Spinal cord (tissue), 10 donors: Measurements from ENCODE around the gene DLG2. TPM values are rescaled to one million over a fixed set of nuclear protein-coding genes. Genes with fewer than 3 reads are reported as not detected.

ENCODE experiments used
- DNase-seq, 6 donors: peaks; one replicate each; pipeline versions ENCODE4 v3.0.0 to v3.0.0-alpha.2; 2013 to 2015; ENCODE audit warnings: low spot score in 6 of 6, low read depth in 4 of 6
- H3K27ac ChIP-seq: one replicate; pipeline ENCODE4 v1.5.1; 2013; ENCODE audit warnings: low read depth, low read length, control low read depth
- H3K27me3 ChIP-seq: one replicate; pipeline ENCODE4 v1.6.1; 2013; ENCODE audit warnings: low read length; ENCODE audit not compliant: control insufficient read depth, insufficient read depth
- H3K36me3 ChIP-seq: one replicate; pipeline ENCODE4 v1.6.1; 2013; ENCODE audit warnings: low read length; ENCODE audit not compliant: control insufficient read depth, insufficient read depth
- H3K4me1 ChIP-seq: one replicate; pipeline ENCODE4 v1.6.1; 2013; ENCODE audit warnings: low read length; ENCODE audit not compliant: control insufficient read depth, insufficient read depth
- H3K4me3 ChIP-seq: one replicate; pipeline ENCODE4 v1.5.1; 2013; ENCODE audit warnings: low read depth, low read length, control low read depth
- H3K9me3 ChIP-seq: one replicate; pipeline ENCODE4 v1.6.1; 2013; ENCODE audit warnings: low read length; ENCODE audit not compliant: control insufficient read depth, insufficient read depth
- WGBS: methylation state at CpG from one replicate; pipeline ENCODE4 v1.1.5; 2013; ENCODE audit warnings: missing lambda C conversion rate; ENCODE audit not compliant: insufficient coverage; 5-methylcytosine and 5-hydroxymethylcytosine counted together
- polyA plus RNA-seq, 2 donors: library from polyadenylated mRNA; unstranded; fragments of 120-200 nt; gene quantifications; one replicate each; pipeline ENCODE4 v1.2.1, GENCODE V29; 2013; ENCODE audit not compliant: insufficient read length in 2 of 2
- total RNA-seq, 2 donors: library from RNA; depleted of rRNA in 1 of 2; stranded (reverse); fragments of 120-200 nt in 1 of 2; fragments of >200 nt in 1 of 2; gene quantifications; one replicate each; pipeline versions ENCODE4 v1.2.3 to v1.2.4, GENCODE V29; 2013 to 2014
- donor health status: healthy.

DLG2 gene
- total and polyA plus RNA-seq, 4 donors: 37.7 to 111 (median 49.0) TPM

DNA sequence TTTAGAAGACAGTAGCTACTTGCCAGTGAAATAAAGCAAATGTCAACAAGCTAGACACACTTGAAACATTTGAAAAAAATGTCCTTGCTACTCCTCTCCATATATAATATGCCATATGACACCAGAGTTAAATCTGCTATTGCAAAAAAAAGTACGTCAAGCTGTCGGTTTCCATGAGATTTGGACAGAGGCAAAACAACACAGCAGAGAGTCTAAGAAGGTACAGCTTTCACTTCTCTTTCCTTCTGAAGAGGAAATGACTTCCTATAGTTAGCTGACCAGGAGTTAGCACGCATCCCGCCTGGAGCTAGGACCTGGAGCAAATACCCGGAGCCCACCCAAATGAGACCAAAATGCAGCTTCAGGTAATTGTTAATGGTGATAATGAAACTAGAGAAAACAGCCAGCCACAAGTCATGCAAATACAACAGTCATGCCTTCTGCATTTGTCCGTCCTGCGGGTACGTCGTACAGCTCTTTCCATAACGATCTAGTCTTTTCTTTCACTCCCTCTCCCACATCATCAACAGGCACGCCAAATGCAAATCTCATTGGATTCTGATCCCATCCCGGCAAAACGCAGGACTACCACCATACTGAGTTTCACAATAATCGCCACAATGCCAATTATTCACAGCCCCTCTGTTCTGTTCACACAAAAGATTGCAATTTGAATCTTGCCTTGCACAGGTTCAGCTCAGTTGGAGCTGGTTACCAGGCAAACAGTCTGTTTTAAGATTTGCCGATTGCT is 1945.9 kb downstream of the DLG2 start:
- no peak overlapping the region for H3K27ac ChIP-seq
- WGBS: 22% methylated on average over 11 of the region's 15 CpGs
- H3K36me3 ChIP-seq: no peaks in the 10 kb centered on the region
- H3K9me3 ChIP-seq: no peaks in the 10 kb centered on the region
- peak overlapping the region; percentile 36 for H3K4me3 ChIP-seq
- DNase-seq: peak in 2 of 6 donors; percentile 76 to 81
- H3K27me3 ChIP-seq: no peaks in the 10 kb centered on the region
- H3K4me1 ChIP-seq: no peaks in the 10 kb centered on the region

DNA sequence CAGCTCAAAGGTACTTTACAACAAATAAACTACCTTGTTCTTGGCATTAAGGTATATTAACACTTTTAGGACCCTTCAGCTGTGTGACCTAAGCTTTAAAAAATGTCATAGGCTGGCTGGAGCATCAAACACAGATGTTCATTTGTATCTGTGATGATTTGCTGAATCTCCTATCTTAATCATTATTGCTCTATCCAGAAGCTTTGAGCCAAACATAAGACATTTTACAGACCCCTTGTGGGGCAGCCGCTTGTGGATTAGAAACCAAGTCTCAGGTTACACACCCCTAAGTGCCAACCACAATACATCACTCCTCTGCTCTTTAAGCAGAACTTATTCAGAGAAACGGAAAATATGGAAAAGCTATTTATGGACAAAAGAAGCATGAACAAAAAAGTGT is 1946.8 kb downstream of the DLG2 start:
- no peak overlapping the region for H3K4me3 ChIP-seq
- peak in 2 of 6 donors; percentile 35 to 60 for DNase-seq
- H3K27me3 ChIP-seq: no peaks in the 10 kb centered on the region
- no peak overlapping the region for H3K27ac ChIP-seq
- no peaks in the 10 kb centered on the region for H3K9me3 ChIP-seq
- no peaks in the 10 kb centered on the region for H3K4me1 ChIP-seq
- H3K36me3 ChIP-seq: no peaks in the 10 kb centered on the region
- WGBS: no CpG with 5 or more reads among the region's 2 CpGs

DNA sequence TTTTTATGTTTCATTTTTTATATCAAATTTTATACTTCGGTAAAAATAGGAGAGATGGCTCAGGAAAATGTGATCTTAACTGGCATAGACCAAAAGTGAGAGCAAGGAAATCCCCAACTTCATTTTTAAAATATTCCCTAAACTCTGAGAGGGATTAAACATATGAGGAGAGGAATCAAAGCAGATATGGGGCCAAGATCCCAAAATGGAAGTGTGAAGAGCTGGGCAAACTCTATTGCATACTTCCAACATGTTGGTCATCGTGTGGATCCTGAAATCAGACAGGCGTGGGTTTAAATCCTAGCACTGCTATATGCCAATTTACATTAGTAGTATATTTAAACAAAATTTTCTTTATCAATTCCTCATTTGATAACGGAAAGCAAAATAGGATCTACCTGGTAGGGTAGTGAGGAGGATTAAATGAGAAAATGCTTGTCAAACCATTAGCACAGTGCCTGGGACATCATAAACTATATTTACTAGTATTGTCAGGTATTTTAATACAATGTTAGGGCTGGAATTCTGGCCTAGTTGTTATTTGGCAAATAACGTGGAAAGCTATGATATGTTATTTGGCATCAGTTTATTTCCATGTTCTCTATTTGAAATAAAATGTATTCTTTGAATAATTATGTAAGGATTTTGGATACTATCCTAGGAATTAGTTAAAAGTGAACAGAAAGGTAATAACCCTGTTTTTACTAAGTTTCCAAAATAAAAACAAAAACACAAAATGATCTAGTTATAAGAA is 1948.1 kb downstream of the DLG2 start:
- DNase-seq: peak in 1 of 6 donors; percentile 49

DNA sequence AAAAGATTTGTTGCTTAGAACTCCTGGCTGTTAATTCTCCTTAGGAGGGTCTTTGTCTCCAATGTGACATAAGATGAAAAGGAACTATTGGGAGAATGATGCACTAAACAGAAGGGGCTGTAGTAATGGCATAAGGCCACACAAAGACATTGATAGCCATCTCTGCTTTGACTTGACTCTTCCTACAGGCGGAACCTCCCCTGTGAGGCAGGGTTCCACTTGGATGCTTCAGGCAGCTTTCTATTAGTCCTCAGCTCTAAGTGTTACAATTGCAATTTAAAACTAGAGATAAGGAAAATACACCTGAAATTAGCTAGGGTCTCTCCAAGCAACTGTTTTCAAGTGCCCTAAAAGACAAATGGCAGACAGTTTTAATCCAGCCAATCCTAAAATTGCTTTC is 1949.4 kb downstream of the DLG2 start:
- no CpG with 5 or more reads among the region's 1 CpG for WGBS

More for the DNA sequence above, 1948.1 kb downstream of the DLG2 start:
- no CpG with 5 or more reads among the region's 5 CpGs for WGBS
- Histone ChIP-seq H3K27ac (no peak overlapping the region), H3K4me1 (no peaks in the 10 kb centered on the region), H3K4me3 (no peak overlapping the region), H3K27me3 (no peaks in the 10 kb centered on the region), H3K9me3 (no peaks in the 10 kb centered on the region), H3K36me3 (no peaks in the 10 kb centered on the region)

DNA sequence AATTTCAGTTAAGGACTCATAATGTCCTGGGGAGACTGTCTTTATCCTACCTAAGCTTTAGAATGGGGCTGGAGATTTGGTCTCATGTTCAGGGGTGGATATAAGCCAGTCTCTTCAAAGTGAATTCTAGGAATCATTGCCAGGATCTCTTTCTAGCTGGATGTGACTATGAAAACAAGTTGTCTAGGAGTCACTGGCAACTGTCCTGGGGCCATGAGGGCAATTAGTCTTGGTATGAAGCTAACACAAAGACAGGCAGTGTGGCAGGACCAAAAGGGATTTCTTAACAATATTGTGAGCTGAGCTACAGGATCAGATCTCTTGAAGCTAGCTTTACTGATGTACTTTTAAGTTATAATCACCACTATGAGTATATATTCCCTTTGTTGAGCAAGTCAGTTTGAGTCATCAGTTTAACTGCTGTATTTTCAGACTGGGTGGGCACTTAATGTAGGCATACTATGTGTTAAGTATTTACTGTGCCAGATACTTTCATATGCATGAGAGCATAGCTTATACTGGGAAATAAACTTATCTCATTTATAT is 1951.0 kb downstream of the DLG2 start:
- no peaks in the 10 kb centered on the region for H3K36me3 ChIP-seq
- DNase-seq: peak in 4 of 6 donors; percentile 55 to 87 (median 67)
- H3K27me3 ChIP-seq: no peaks in the 10 kb centered on the region
- no peak overlapping the region for H3K27ac ChIP-seq
- no peak overlapping the region for H3K4me3 ChIP-seq
- no peaks in the 10 kb centered on the region for H3K9me3 ChIP-seq
- H3K4me1 ChIP-seq: no peaks in the 10 kb centered on the region

More for the DNA sequence above, 1949.4 kb downstream of the DLG2 start:
- Histone ChIP-seq H3K9me3 (no peaks in the 10 kb centered on the region), H3K27ac (no peak overlapping the region), H3K4me3 (no peak overlapping the region), H3K36me3 (no peaks in the 10 kb centered on the region), H3K4me1 (no peaks in the 10 kb centered on the region), H3K27me3 (no peaks in the 10 kb centered on the region)
- DNase-seq: no peak

DNA sequence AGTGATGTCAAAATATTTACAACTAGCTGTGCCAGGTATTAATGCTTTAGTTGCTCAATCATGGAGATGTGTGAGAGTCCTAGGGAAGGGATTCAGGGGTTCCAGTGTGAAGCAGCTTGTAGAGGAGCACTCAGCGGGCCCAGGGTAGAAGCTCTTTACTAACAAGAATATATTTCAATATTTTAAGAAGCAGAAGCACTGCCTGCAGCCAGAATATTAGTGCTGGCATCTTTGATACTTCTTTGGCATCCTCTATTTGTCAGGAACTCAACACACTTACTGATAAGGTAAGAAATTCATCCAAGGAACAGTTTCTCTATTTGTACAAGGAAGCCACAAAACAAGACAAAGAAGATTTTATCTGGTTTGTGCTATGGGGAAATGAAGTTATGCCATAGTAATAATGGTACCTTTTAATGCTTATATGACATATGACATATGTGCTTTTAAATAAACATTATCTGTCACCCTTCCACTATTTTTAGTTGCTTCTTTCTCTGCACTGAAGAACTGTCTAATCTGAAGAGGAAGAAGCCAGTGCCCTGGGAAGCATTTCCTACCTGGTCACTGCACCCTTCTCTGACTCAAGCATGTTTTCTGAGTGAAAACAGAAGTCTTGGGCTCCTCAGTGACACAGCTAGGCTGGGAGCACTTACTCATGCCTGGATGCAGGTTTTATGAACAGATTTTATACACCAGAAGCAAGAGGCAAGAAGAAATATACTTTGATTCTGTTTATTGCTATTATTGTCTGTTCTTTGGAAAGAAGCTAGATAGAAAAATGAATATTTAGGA is 1952.8 kb downstream of the DLG2 start:
- H3K4me3 ChIP-seq: no peak overlapping the region
- no peaks in the 10 kb centered on the region for H3K9me3 ChIP-seq
- peak in 1 of 6 donors; percentile 52 for DNase-seq
- H3K4me1 ChIP-seq: no peaks in the 10 kb centered on the region
- WGBS: no CpG with 5 or more reads among the region's 1 CpG
- no peak overlapping the region for H3K27ac ChIP-seq
- no peaks in the 10 kb centered on the region for H3K36me3 ChIP-seq
- no peaks in the 10 kb centered on the region for H3K27me3 ChIP-seq

DNA sequence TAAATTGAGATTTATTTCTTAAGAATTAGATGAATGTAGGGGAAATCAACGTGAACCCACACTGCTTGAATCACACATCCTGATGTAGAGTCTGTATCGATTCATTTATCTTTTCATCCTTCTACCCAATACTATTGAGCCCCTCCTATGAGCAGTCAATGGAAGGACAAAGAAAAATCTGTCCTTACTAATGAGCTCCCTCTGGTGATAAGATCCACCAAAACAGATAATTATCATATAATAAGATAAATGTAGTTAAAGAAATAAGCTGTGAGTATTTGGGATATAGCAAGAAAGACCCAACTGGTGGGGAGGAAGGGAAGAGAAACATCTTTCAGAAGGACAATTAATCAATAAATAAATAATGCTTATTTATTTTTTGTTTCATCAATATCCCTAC is 1955.9 kb downstream of the DLG2 start:
- DNase-seq: peak in 1 of 6 donors; percentile 43

DNA sequence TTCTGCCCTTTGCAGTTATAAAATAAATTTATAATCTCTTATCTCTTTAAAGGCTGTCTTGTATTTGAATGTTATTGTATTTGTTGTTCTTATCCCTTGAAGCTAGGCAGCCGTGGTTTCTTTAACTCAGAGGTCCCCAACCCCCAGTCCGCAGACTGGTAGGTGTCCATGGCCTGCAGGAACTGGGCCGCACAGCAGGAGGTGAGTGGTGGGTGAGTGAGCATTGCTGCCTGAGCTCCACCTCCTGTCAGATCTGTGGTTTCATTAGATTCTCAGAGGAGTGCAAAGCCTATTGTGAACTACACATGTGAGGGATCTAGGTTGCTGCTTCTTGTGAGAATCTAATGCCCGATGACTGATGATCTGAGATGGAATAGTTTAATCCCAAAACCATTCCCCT is 1961.0 kb downstream of the DLG2 start:
- Histone ChIP-seq H3K4me3 (no peak overlapping the region), H3K4me1 (no peaks in the 10 kb centered on the region), H3K36me3 (no peaks in the 10 kb centered on the region), H3K27me3 (no peaks in the 10 kb centered on the region), H3K27ac (no peak overlapping the region), H3K9me3 (no peaks in the 10 kb centered on the region)
- 64% methylated on average over 3 of the region's 4 CpGs for WGBS
- no peak for DNase-seq

More for the DNA sequence above, 1955.9 kb downstream of the DLG2 start:
- Histone ChIP-seq H3K27me3 (no peaks in the 10 kb centered on the region), H3K9me3 (no peaks in the 10 kb centered on the region), H3K36me3 (no peaks in the 10 kb centered on the region), H3K27ac (no peak overlapping the region), H3K4me3 (no peak overlapping the region), H3K4me1 (no peaks in the 10 kb centered on the region)
- no CpG with 5 or more reads among the region's 2 CpGs for WGBS

DNA sequence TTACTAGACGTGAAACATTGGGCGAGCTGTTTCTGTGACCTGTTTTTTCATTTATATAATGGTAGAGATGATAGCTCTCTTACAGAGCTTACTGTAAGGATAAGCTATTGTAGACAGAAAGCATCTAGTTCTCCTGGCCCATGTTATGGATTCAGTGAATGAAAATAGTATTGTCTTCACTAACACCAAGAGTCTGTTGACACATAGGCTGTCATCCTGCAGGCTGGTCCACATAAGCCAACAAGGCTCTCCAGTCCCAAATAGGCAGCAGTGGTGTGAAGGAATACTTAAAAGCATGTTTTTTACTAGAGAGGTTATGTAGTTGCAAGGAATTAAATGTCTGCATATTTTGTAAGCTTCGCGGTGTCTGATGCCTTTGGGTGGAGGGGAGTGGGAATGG is 1963.2 kb downstream of the DLG2 start:
- WGBS: 100% methylated on average over 2 of the region's 4 CpGs
- no peak overlapping the region for H3K27ac ChIP-seq

More for the DNA sequence above, 1963.2 kb downstream of the DLG2 start:
- Histone ChIP-seq H3K4me1 (no peaks in the 10 kb centered on the region), H3K36me3 (no peaks in the 10 kb centered on the region), H3K4me3 (no peak overlapping the region), H3K9me3 (no peaks in the 10 kb centered on the region), H3K27me3 (no peaks in the 10 kb centered on the region)
- peak in 1 of 6 donors; percentile 16 for DNase-seq
